ENCODE results near the gene RCAN2. TPM values are rescaled to one million over a fixed set of nuclear protein-coding genes. Genes with fewer than 3 reads are reported as not detected.
A peak's percentile ranks its signal among the peaks of the same experiment; 100 is the strongest.

The RCAN2 gene
- total RNA-seq, 2 donors from 2014 or later = 96.5 to 210 TPM

- H3K27me3 ChIP-seq = no peaks in the 10 kb centered on the region
- peaks cover 0 to 18% of the 10 kb centered on the region in 2 donors for H3K9me3 ChIP-seq
- H3K27ac ChIP-seq = no peak overlapping the region
- no peak for DNase-seq (ENCODE audit: low spot score)
- peaks cover 0 to 31% of the 10 kb centered on the region in 2 donors for H3K4me1 ChIP-seq
- no peak for TF ChIP-seq CTCF (IDR thresholded peaks at IDR 0.05)
- no peak overlapping the region for H3K4me3 ChIP-seq
- H3K36me3 ChIP-seq = no peaks in the 10 kb centered on the region
These were observed 39.9 kb downstream of the RCAN2 start for GRCh38 chr6:46451343-46451742.

- H3K4me3 ChIP-seq = no peak overlapping the region
- no peak for TF ChIP-seq CTCF (IDR thresholded peaks at IDR 0.05)
- H3K27ac ChIP-seq = peak overlapping the region in 1 of 2 donors; percentile 91
- no peaks in the 10 kb centered on the region for H3K27me3 ChIP-seq
- no peak for DNase-seq (ENCODE audit: low spot score)
- H3K4me1 ChIP-seq = peaks cover 0 to 25% of the 10 kb centered on the region in 2 donors
- no peaks in the 10 kb centered on the region for H3K36me3 ChIP-seq
- peaks cover 0 to 28% of the 10 kb centered on the region in 2 donors for H3K9me3 ChIP-seq
These were observed 46.3 kb downstream of the RCAN2 start for GRCh38 chr6:46444772-46445454.

- Histone ChIP-seq H3K27me3 (no peaks in the 10 kb centered on the region), H3K27ac (peak overlapping the region; percentile 44 to 91), H3K4me3 (no peak overlapping the region), H3K4me1 (peaks cover 0 to 37% of the 10 kb centered on the region in 2 donors), H3K9me3 (peaks cover 0 to 16% of the 10 kb centered on the region in 2 donors), H3K36me3 (no peaks in the 10 kb centered on the region)
- DNase-seq (ENCODE audit: low spot score) = no peak
- no peak for TF ChIP-seq CTCF (IDR thresholded peaks at IDR 0.05)
These were observed 47.6 kb downstream of the RCAN2 start for GRCh38 chr6:46443623-46444022.

- Histone ChIP-seq H3K27ac (peak overlapping the region; percentile 41 to 91), H3K4me3 (no peak overlapping the region), H3K9me3 (peaks cover 0 to 5% of the 10 kb centered on the region in 2 donors), H3K4me1 (peaks cover 0 to 57% of the 10 kb centered on the region in 2 donors), H3K36me3 (no peaks in the 10 kb centered on the region), H3K27me3 (no peaks in the 10 kb centered on the region)
- no peak for TF ChIP-seq CTCF (IDR thresholded peaks at IDR 0.05)
- DNase-seq (ENCODE audit: low spot score) = no peak
These were observed 50.6 kb downstream of the RCAN2 start for GRCh38 chr6:46440641-46441040.

GRCh38 chr6:46440141-46440540 lies 51.1 kb downstream of the RCAN2 start:
- no peaks in the 10 kb centered on the region for H3K27me3 ChIP-seq
- TF ChIP-seq CTCF (IDR thresholded peaks at IDR 0.05) = no peak
- H3K4me3 ChIP-seq = no peak overlapping the region
- peak overlapping the region; percentile 41 to 91 for H3K27ac ChIP-seq
- H3K9me3 ChIP-seq = no peaks in the 10 kb centered on the region
- no peaks in the 10 kb centered on the region for H3K36me3 ChIP-seq
- no peak for DNase-seq (ENCODE audit: low spot score)
- H3K4me1 ChIP-seq = peaks cover 0 to 57% of the 10 kb centered on the region in 2 donors

GRCh38 chr6:46438245-46438644 lies 53.0 kb downstream of the RCAN2 start:
- no peak for TF ChIP-seq CTCF (IDR thresholded peaks at IDR 0.05)
- H3K27me3 ChIP-seq = no peaks in the 10 kb centered on the region
- peaks cover 0 to 57% of the 10 kb centered on the region in 2 donors for H3K4me1 ChIP-seq
- H3K36me3 ChIP-seq = no peaks in the 10 kb centered on the region
- no peak for DNase-seq (ENCODE audit: low spot score)
- no peak overlapping the region for H3K4me3 ChIP-seq
- no peaks in the 10 kb centered on the region for H3K9me3 ChIP-seq
- peak overlapping the region; percentile 77 to 91 for H3K27ac ChIP-seq

All from right atrium auricular region (tissue), 2 donors.